Hepatocyte (in vitro differentiated cells): Measurements from ENCODE around the gene CCER1.

Experiments used
- EZH2 ChIP-seq: fragments of 200-600 bp; sonication (generic); IDR thresholded peaks from 2 replicates; pipeline ENCODE4 v1.6.1; 2016; ENCODE audit warnings: antibody characterized with exemption, mild to moderate bottlenecking, borderline replicate concordance
- TF ChIP-seq, protein P1 (sequence below): fragments of 200-600 bp; sonication (generic); IDR thresholded peaks from 2 replicates; pipeline ENCODE4 v1.5.1; 2016; ENCODE audit warnings: antibody characterized with exemption, mild to moderate bottlenecking; ENCODE audit not compliant: poor library complexity

DNA sequence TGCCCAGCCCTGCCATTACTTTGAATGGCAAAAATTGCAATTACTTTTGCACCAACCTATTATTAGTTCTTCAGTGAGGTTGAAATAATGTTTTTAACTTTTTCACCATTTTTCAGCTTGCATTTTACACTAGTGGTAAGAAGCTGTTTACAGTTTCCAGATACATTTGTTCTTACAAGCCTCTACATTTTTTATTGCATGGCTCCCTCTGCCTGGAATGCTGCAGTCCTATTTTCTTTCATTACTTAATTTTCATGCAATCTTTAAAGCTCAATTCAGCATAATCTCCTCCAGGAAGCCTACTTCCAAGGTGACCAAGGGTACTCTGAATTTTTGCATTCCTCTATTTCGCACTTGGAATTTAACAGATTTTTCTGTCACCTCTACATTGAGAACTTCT lies 33.4 kb downstream of the CCER1 start:
- TF ChIP-seq, protein P1, sequence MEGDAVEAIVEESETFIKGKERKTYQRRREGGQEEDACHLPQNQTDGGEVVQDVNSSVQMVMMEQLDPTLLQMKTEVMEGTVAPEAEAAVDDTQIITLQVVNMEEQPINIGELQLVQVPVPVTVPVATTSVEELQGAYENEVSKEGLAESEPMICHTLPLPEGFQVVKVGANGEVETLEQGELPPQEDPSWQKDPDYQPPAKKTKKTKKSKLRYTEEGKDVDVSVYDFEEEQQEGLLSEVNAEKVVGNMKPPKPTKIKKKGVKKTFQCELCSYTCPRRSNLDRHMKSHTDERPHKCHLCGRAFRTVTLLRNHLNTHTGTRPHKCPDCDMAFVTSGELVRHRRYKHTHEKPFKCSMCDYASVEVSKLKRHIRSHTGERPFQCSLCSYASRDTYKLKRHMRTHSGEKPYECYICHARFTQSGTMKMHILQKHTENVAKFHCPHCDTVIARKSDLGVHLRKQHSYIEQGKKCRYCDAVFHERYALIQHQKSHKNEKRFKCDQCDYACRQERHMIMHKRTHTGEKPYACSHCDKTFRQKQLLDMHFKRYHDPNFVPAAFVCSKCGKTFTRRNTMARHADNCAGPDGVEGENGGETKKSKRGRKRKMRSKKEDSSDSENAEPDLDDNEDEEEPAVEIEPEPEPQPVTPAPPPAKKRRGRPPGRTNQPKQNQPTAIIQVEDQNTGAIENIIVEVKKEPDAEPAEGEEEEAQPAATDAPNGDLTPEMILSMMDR: no peak
- TF ChIP-seq EZH2: no peak
